ENCODE measurements around the gene B3GNT5.

B3GNT5 gene

DNA sequence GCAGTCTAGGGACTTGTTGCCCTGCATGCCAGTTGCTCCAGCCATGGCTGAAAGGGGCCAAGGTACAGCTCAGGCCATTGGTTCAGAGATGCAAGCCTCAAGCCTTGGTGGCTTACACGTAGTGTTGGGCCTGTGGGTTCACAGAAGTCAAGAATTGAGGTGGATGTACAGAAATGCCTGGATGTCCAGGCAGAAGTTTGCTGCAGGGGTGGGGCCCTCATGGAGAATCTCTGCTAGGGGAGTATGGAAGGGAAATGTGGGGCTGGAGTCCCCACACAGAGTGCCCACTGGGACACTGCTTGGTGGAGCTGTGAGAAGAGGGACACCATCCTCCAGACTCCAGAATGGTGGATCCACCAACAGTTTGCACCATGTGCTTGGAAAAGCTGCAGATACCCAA lies 10.6 kb upstream of the B3GNT5 start:
- Histone ChIP-seq H3K36me3 (ENCODE audit: insufficient read depth, low read length) (no peaks in the 10 kb centered on the region), H3K9ac (ENCODE audit: insufficient read length) (no peak overlapping the region), H3K27ac (no peak overlapping the region), H3K9me3 (ENCODE audit: low read depth, low read length) (0 out of 2 replicates have a peak, but pooled peaks cover 4% of the 10 kb centered on the region), H3K4me3 (no peak overlapping the region)
- DNase-seq (ENCODE audit: low read depth, low spot score): no peak
- TF ChIP-seq FOXP2 (optimal IDR thresholded peaks at IDR 0.05; ENCODE audit: control extremely low read depth, extremely low read length, insufficient read depth): no peak
- TF ChIP-seq EZH2 (IDR thresholded peaks at IDR 0.05): no peak
- TF ChIP-seq POLR2AphosphoS5 (IDR thresholded peaks at IDR 0.05; ENCODE audit: borderline replicate concordance, low read depth, low read length): no peak

- H3K4me3 ChIP-seq: no peak overlapping the region
- H3K36me3 ChIP-seq (ENCODE audit: insufficient read depth, low read length): no peaks in the 10 kb centered on the region
- no peak for DNase-seq (ENCODE audit: low read depth, low spot score)
- TF ChIP-seq EZH2 (IDR thresholded peaks at IDR 0.05): no peak
- H3K9me3 ChIP-seq (ENCODE audit: low read depth, low read length): 0 out of 2 replicates have a peak, but pooled peaks cover 4% of the 10 kb centered on the region
- H3K9ac ChIP-seq (ENCODE audit: insufficient read length): no peak overlapping the region
- peak overlapping the region; percentile 61; the same call in 1 of the 2 replicates for H3K27ac ChIP-seq
These were observed 8.8 kb upstream of the B3GNT5 start for GRCh38 chr3:183244219-183244618.

- Histone ChIP-seq H3K36me3 (ENCODE audit: insufficient read depth, low read length) (no peaks in the 10 kb centered on the region), H3K27ac (no peak overlapping the region), H3K9ac (ENCODE audit: insufficient read length) (no peak overlapping the region), H3K9me3 (ENCODE audit: low read depth, low read length) (0 out of 2 replicates have a peak, but pooled peaks cover 4% of the 10 kb centered on the region), H3K4me3 (no peak overlapping the region)
- no peak for DNase-seq (ENCODE audit: low read depth, low spot score)
- no peak for TF ChIP-seq FOXP2 (optimal IDR thresholded peaks at IDR 0.05; ENCODE audit: control extremely low read depth, extremely low read length, insufficient read depth)
- no peak for TF ChIP-seq EZH2 (IDR thresholded peaks at IDR 0.05)
- no peak for TF ChIP-seq POLR2AphosphoS5 (IDR thresholded peaks at IDR 0.05; ENCODE audit: borderline replicate concordance, low read depth, low read length)
These were observed 8.0 kb upstream of the B3GNT5 start for GRCh38 chr3:183244981-183245476.

- Histone ChIP-seq H3K4me3 (no peak overlapping the region), H3K9ac (ENCODE audit: insufficient read length) (no peak overlapping the region), H3K27ac (no peak overlapping the region), H3K36me3 (ENCODE audit: insufficient read depth, low read length) (no peaks in the 10 kb centered on the region), H3K9me3 (ENCODE audit: low read depth, low read length) (0 out of 2 replicates have a peak, but pooled peaks cover 4% of the 10 kb centered on the region)
- TF ChIP-seq EZH2 (IDR thresholded peaks at IDR 0.05) (no peak), POLR2AphosphoS5 (IDR thresholded peaks at IDR 0.05; ENCODE audit: borderline replicate concordance, low read depth, low read length) (no peak), FOXP2 (optimal IDR thresholded peaks at IDR 0.05; ENCODE audit: control extremely low read depth, extremely low read length, insufficient read depth) (no peak)
- DNase-seq (ENCODE audit: low read depth, low spot score): no peak
These were observed 6.0 kb upstream of the B3GNT5 start for GRCh38 chr3:183247011-183247589.

DNA sequence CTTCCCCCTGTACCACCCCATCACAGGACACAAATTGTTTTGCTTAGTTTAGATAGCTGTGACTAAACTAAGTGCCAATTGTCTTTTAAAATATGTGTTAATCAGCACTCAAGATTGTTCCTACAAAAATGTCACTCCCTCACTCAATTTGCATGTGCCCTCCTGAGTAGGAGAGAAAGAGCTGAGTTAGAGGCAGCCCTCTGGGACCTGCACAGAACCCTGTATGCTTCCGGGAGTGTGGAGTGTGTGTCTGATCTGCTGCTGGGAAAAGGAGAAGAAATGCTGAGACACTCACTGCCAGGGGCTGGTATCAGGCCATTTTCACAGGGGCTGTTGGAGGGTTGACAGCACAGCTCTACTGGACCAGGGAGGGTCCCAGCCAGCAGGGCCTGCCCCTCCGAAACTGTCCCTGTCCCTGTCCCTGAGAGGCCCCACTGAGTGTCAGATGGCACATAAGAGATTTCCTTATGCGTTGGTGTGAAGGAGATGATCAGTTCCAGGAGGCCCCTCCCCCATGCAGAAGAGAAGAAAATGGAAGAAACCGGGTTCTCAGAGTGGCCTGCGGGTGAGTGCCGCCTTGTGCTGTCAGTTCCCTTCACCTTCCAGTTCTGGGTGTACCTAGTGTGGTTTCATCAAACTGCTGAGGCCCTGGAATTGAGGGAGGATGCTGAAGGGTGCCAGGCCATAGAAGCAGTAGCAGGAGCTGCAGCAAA lies 3.9 kb upstream of the B3GNT5 start:
- H3K27ac ChIP-seq: no peak overlapping the region
- TF ChIP-seq FOXP2 (optimal IDR thresholded peaks at IDR 0.05; ENCODE audit: control extremely low read depth, extremely low read length, insufficient read depth): no peak
- TF ChIP-seq POLR2AphosphoS5 (IDR thresholded peaks at IDR 0.05; ENCODE audit: borderline replicate concordance, low read depth, low read length): no peak
- no peak for TF ChIP-seq EZH2 (IDR thresholded peaks at IDR 0.05)
- no peaks in the 10 kb centered on the region for H3K9me3 ChIP-seq (ENCODE audit: low read depth, low read length)
- no peaks in the 10 kb centered on the region for H3K36me3 ChIP-seq (ENCODE audit: insufficient read depth, low read length)
- no peak overlapping the region for H3K4me3 ChIP-seq
- no peak for DNase-seq (ENCODE audit: low read depth, low spot score)
- H3K9ac ChIP-seq (ENCODE audit: insufficient read length): no peak overlapping the region

DNA sequence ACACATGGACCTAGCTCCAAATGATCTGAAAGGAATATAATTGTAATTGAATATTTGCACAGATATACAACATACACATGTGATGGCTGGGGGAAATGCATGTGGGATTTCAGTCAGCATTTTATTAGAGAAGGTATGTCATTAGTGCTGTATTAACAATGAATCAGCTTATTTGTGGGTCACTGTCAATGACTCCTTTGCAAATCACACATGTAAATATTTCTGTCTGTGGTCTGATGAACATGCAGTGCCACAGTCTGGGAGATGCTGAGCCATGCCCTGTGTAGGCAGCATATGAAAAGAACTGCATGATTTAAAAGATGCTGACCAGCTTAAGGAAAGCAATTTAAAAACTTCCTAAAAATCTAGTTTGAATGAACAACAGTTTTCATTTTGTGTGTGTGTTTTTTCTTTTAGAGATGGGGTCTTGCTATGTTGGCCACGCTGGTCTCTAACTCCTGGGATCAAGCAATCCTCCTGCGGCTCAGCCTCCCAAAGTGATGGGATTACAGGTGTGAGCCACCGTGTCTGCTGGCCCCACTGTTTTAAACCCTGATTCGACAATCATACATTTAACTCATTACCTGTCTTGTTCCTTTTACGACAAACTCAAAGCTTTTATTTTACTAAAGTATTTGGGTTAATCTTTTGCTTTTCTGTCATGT lies 803 bp upstream of the B3GNT5 start:
- Histone ChIP-seq H3K27ac (no peak overlapping the region), H3K9ac (ENCODE audit: insufficient read length) (no peak overlapping the region)

DNA sequence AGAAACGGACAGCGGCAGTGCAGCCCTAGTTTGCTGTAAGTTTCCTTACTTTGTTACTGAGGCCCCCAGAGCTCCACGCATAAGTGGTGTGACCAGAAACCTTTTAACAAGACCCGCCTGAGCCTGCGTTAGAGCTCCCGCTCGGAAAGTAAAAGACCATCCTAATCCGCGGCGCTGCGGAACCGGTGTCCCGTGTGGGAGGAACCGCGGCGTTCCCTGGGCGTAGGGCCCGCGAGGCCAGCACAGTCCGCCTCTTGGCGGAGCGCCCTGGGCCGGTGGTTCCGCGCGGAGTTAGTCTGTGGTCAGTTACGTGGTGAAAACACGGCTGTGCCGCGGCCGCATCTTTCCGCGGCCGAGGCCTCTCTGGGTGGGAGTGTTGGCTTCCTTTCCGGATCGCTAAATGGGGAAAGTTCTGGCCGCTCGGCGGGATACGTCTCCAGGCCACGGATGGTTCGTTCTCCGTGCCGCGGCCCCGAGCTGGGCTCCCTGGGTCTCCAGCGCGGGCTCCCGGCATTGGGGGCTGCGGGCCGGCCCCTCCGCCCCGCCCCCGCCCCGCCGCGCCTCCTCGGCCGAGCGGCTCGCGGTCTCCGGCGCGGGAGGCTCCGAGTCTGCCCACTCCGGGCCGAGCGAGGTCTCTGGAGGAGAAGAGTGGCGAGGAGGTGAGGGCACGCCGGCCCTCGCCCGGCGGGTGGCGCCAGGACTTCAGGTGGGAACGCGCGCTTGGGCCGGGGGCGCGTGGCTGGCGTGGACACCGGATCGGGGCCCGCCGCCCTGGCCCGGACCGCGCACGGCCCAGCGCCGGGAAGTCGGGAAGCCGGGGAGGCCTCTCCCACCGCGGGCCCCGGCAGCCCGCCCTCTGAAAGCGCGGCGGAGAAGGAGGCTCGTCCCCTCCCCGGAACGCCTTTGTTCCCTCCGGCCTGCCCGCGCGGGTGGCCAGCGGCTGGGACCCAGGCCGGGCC lies 754 bp downstream of the B3GNT5 start:
- Histone ChIP-seq H3K27ac (peak overlapping the region; percentile 67), H3K9ac (ENCODE audit: insufficient read length) (peak overlapping the region; percentile 95), H3K4me3 (peak overlapping the region; percentile 84), H3K9me3 (ENCODE audit: low read depth, low read length) (no peaks in the 10 kb centered on the region), H3K36me3 (ENCODE audit: insufficient read depth, low read length) (peaks cover under 1% of the 10 kb centered on the region; the same call in 1 of the 2 replicates)
- no peak for DNase-seq (ENCODE audit: low read depth, low spot score)
- no peak for TF ChIP-seq EZH2 (IDR thresholded peaks at IDR 0.05)
- 0 out of 2 replicates have a peak, but pooled peaks have one; percentile 20 for TF ChIP-seq POLR2AphosphoS5 (IDR thresholded peaks at IDR 0.05; ENCODE audit: borderline replicate concordance, low read depth, low read length)

More for the DNA sequence above, 803 bp upstream of the B3GNT5 start:
- TF ChIP-seq EZH2 (IDR thresholded peaks at IDR 0.05) (no peak), FOXP2 (optimal IDR thresholded peaks at IDR 0.05; ENCODE audit: control extremely low read depth, extremely low read length, insufficient read depth) (no peak), POLR2AphosphoS5 (IDR thresholded peaks at IDR 0.05; ENCODE audit: borderline replicate concordance, low read depth, low read length) (no peak)
- Histone ChIP-seq H3K4me3 (peak overlapping the region; percentile 84), H3K36me3 (ENCODE audit: insufficient read depth, low read length) (no peaks in the 10 kb centered on the region), H3K9me3 (ENCODE audit: low read depth, low read length) (no peaks in the 10 kb centered on the region)
- DNase-seq (ENCODE audit: low read depth, low spot score): no peak

Measured in SK-N-MC (cell line).